NCI-H1105 (cell line): ENCODE data around the gene TACR1.

ENCODE experiments used
- DNase-seq: peaks from one replicate; lab custom pipeline; 2025; lab: John Stamatoyannopoulos, UW

TACR1 gene

GRCh38 chr2:75047189-75047991 lies 151.9 kb downstream of the TACR1 start:
- no peak for DNase-seq

- no peak for DNase-seq
These were observed 153.7 kb downstream of the TACR1 start for GRCh38 chr2:75045526-75046050.

GRCh38 chr2:75044291-75044690 lies 155.0 kb downstream of the TACR1 start:
- no peak for DNase-seq

- no peak for DNase-seq
These were observed 156.5 kb downstream of the TACR1 start for GRCh38 chr2:75042823-75043222.

GRCh38 chr2:75041731-75042600 lies 157.4 kb downstream of the TACR1 start:
- no peak for DNase-seq

- no peak for DNase-seq
These were observed 158.1 kb downstream of the TACR1 start for GRCh38 chr2:75041226-75041625.

GRCh38 chr2:75035444-75036353 lies 163.6 kb downstream of the TACR1 start:
- DNase-seq = no peak

GRCh38 chr2:75033516-75033915 lies 165.8 kb downstream of the TACR1 start:
- no peak for DNase-seq

- no peak for DNase-seq
These were observed 167.2 kb downstream of the TACR1 start for GRCh38 chr2:75031906-75032803.

- DNase-seq = no peak
These were observed 168.1 kb downstream of the TACR1 start for GRCh38 chr2:75031171-75031570.

- no peak for DNase-seq
These were observed 168.9 kb downstream of the TACR1 start for GRCh38 chr2:75030218-75031009.

GRCh38 chr2:75027886-75028285 lies 171.4 kb downstream of the TACR1 start:
- DNase-seq = no peak

GRCh38 chr2:75025633-75026380 lies 173.5 kb downstream of the TACR1 start:
- DNase-seq = no peak

- no peak for DNase-seq
These were observed 174.1 kb downstream of the TACR1 start for GRCh38 chr2:75025216-75025615.

- DNase-seq = no peak
These were observed 175.5 kb downstream of the TACR1 start for GRCh38 chr2:75023666-75024455.

GRCh38 chr2:75022516-75022915 lies 176.8 kb downstream of the TACR1 start:
- no peak for DNase-seq

GRCh38 chr2:75021672-75022071 lies 177.6 kb downstream of the TACR1 start:
- DNase-seq = no peak

GRCh38 chr2:75020476-75020875 lies 178.8 kb downstream of the TACR1 start:
- no peak for DNase-seq
